ENCODE measurements around the gene CORO7.

DNA sequence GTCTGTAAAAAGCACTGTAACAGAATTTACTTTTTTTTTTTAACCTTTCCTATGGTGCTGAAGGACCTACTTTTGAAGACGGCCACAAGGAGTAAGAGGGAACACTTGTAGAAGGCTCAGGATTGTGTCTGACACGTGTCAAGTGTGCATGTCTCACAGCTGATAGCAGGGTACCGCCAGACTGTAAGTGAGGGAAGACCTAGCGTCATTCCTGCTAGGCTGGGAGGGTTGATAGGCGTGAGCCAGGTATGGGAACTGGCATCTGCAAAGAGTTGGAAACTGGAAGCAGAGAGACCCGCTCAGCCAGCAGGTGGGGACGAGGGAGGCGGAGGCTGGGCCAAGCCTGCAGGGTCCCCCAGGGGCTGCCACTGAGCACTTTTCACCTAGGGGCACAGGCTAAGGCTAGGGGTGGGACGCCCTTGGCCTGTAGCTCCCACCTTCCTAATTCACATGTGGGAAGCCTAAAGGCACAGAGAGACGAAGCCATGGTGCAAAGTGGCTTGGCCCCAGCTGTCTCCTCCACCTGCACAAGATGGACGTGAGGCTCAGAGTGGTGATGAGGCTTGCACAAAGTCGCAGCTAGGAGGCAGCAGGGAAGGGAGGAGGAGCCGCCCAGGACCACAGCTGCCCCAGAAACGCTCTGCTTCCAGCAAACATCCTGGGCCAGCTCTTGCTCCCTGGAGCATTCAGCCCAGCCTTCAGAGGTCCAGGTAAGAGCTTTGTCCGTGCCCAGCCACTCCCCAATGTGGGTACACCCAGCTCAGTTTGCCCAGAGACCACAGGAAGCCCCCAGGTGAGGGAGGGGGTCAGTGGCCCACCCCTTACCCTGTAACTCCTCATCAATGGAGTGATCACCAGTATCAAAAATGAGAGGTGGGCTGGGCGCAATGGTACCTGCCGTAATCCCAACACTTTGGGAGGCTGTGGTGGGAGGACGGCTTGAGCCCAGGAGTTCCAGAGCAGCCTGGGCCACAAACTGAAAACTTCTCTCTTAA is 25.8 kb downstream of the CORO7 start:
- TF ChIP-seq, protein P1, sequence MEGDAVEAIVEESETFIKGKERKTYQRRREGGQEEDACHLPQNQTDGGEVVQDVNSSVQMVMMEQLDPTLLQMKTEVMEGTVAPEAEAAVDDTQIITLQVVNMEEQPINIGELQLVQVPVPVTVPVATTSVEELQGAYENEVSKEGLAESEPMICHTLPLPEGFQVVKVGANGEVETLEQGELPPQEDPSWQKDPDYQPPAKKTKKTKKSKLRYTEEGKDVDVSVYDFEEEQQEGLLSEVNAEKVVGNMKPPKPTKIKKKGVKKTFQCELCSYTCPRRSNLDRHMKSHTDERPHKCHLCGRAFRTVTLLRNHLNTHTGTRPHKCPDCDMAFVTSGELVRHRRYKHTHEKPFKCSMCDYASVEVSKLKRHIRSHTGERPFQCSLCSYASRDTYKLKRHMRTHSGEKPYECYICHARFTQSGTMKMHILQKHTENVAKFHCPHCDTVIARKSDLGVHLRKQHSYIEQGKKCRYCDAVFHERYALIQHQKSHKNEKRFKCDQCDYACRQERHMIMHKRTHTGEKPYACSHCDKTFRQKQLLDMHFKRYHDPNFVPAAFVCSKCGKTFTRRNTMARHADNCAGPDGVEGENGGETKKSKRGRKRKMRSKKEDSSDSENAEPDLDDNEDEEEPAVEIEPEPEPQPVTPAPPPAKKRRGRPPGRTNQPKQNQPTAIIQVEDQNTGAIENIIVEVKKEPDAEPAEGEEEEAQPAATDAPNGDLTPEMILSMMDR (IDR thresholded peaks at IDR 0.05; ENCODE audit: low read depth, low read length, poor library complexity, severe bottlenecking): no peak
- no peak for TF ChIP-seq EZH2phosphoT487 (IDR thresholded peaks at IDR 0.05; ENCODE audit: borderline replicate concordance, low read length)

Data from DOHH2 (cell line).